Esophagus squamous epithelium (tissue), 5 donors: ENCODE results near the gene ABHD2. TPM values are rescaled to one million over a fixed set of nuclear protein-coding genes. Genes with fewer than 3 reads are reported as not detected.
A peak's percentile ranks its signal among the peaks of the same experiment; 100 is the strongest.

Experiments
- DNase-seq: peaks from one replicate; lab custom pipeline; 2025; lab: John Stamatoyannopoulos, UW
- H3K27ac ChIP-seq, 4 donors: fragments of 200-600 bp; sonication (generic); one replicate each; pipeline ENCODE4 v1.5.1; 2016 to 2019; ENCODE audit warnings: mild to moderate bottlenecking in 1 of 4
- H3K27me3 ChIP-seq, 4 donors: fragments of 200-600 bp; sonication (generic); 1 replicate in 3 of 4; 2 replicates in 1 of 4; pipeline versions ENCODE4 v1.5.1 to v1.6.0; 2017 to 2021; ENCODE audit warnings: antibody characterized with exemption in 1 of 4
- H3K36me3 ChIP-seq, 3 donors: fragments of 200-600 bp; sonication (generic); one replicate each; pipeline ENCODE4 v1.5.1; 2016 to 2019
- H3K4me1 ChIP-seq, 3 donors: fragments of 200-600 bp; sonication (generic); one replicate each; pipeline ENCODE4 v1.5.1; 2017 to 2019
- H3K4me3 ChIP-seq, 4 donors: fragments of 200-600 bp; sonication (generic); 1 replicate in 3 of 4; 2 replicates in 1 of 4; pipeline ENCODE4 v1.5.1; 2016 to 2019; ENCODE audit warnings: mild to moderate bottlenecking in 2 of 4, moderate library complexity in 1 of 4
- H3K9me3 ChIP-seq, 3 donors: fragments of 200-600 bp; sonication (generic); one replicate each; pipeline ENCODE4 v1.5.1; 2016 to 2019
- CTCF ChIP-seq, 6 experiments: fragments of 450-650 bp in 4 of 6; fragments of 200-600 bp in 2 of 6; sonication (generic) in 2 of 6; IDR thresholded peaks; one replicate each; pipeline ENCODE4 v1.5.1; 2016 to 2019; ENCODE audit warnings: antibody characterized with exemption in 6 of 6, mild to moderate bottlenecking in 4 of 6, moderate library complexity in 4 of 6
- POLR2A ChIP-seq, 4 donors: fragments of 450-650 bp; IDR thresholded peaks; one replicate each; pipeline ENCODE4 v1.6.1; 2017; ENCODE audit warnings: antibody characterized with exemption in 4 of 4, mild to moderate bottlenecking in 4 of 4, moderate library complexity in 3 of 4
- WGBS, 2 donors: methylation state at CpG; one replicate each; pipeline ENCODE4 v1.1.5; 2018; 5-methylcytosine and 5-hydroxymethylcytosine counted together
- intact Hi-C: fragments of 100-400 bp; cut with DNase I; formaldehyde crosslinking; loops from one replicate; pipeline ENCODE4 v1.15.0; 2022
- total RNA-seq, 4 donors: library from RNA; depleted of rRNA; stranded (reverse); fragments of >200 nt; gene quantifications; one replicate each; pipeline ENCODE4 v1.1.0, GENCODE V29; 2016
- donor health status: DM: yes; HTN: yes; CAD: no.

ABHD2 gene
- total RNA-seq, 4 donors from 2014 or later, result 31.0 to 49.3 (median 35.3) TPM

- H3K9me3 ChIP-seq, result no peaks in the 10 kb centered on the region
- TF ChIP-seq CTCF (IDR thresholded peaks at IDR 0.05), result no peak
- no peak for TF ChIP-seq POLR2A (IDR thresholded peaks at IDR 0.05)
- peaks cover 0 to 51% (median 0%) of the 10 kb centered on the region in 3 donors for H3K36me3 ChIP-seq
- peaks cover 0 to 30% (median 12%) of the 10 kb centered on the region in 3 donors for H3K4me1 ChIP-seq
- no peak for DNase-seq
- H3K27me3 ChIP-seq, result no peaks in the 10 kb centered on the region
- no peak overlapping the region for H3K4me3 ChIP-seq
- intact Hi-C loops, result loop anchor here (5.0 kb wide), 1 partner anchor 71 kb away; no protein-coding TSS in a partner anchor
- H3K27ac ChIP-seq, result peak overlapping the region; percentile 22 to 47 (median 38)
- 88 to 96% methylated on average over 5 to 6 of the region's 6 CpGs for WGBS, 2 donors
Measured at GRCh38 chr15:89128320-89129122, 40.3 kb downstream of the ABHD2 start.

GRCh38 chr15:89129123-89129815, 41.0 kb downstream of the ABHD2 start:
- 42 to 63% methylated on average over 3 of the region's 3 CpGs for WGBS, 2 donors
- peak overlapping the region; percentile 22 to 47 (median 38) for H3K27ac ChIP-seq
- peaks cover 0 to 44% (median 0%) of the 10 kb centered on the region in 3 donors for H3K36me3 ChIP-seq
- no peak for DNase-seq
- no peaks in the 10 kb centered on the region for H3K27me3 ChIP-seq
- TF ChIP-seq POLR2A (IDR thresholded peaks at IDR 0.05) (no peak), CTCF (IDR thresholded peaks at IDR 0.05) (peak; percentile 14 to 80 (median 72))
- peaks cover 0 to 31% (median 9%) of the 10 kb centered on the region in 3 donors for H3K4me1 ChIP-seq
- no peaks in the 10 kb centered on the region for H3K9me3 ChIP-seq
- H3K4me3 ChIP-seq, result no peak overlapping the region
- intact Hi-C loops, result loop anchor here (5.0 kb wide), 1 partner anchor 72 kb away; no protein-coding TSS in a partner anchor

- intact Hi-C loops, result loop anchor here (5.0 kb wide), 1 partner anchor 72 kb away; no protein-coding TSS in a partner anchor
- Histone ChIP-seq H3K27ac (peak overlapping the region in 3 of 4 donors; percentile 17 to 45 (median 30)), H3K4me1 (peaks cover 0 to 31% (median 9%) of the 10 kb centered on the region in 3 donors)
Measured at GRCh38 chr15:89129816-89130134, 41.5 kb downstream of the ABHD2 start.

GRCh38 chr15:89130201-89130600, 41.9 kb downstream of the ABHD2 start:
- Histone ChIP-seq H3K4me1 (peaks cover 0 to 31% (median 9%) of the 10 kb centered on the region in 3 donors), H3K9me3 (no peaks in the 10 kb centered on the region), H3K36me3 (peaks cover 0 to 40% (median 0%) of the 10 kb centered on the region in 3 donors), H3K27me3 (no peaks in the 10 kb centered on the region), H3K27ac (peak overlapping the region in 3 of 4 donors; percentile 17 to 65 (median 45)), H3K4me3 (no peak overlapping the region)
- intact Hi-C loops, result no loop called here
- DNase-seq, result no peak
- no peak for TF ChIP-seq POLR2A (IDR thresholded peaks at IDR 0.05)
- TF ChIP-seq CTCF (IDR thresholded peaks at IDR 0.05), result no peak
- 64 to 82% methylated on average over 5 of the region's 5 CpGs for WGBS, 2 donors

More at GRCh38 chr15:89129816-89130134, 41.5 kb downstream of the ABHD2 start:
- DNase-seq, result no peak
- Histone ChIP-seq H3K4me3 (no peak overlapping the region), H3K27me3 (no peaks in the 10 kb centered on the region), H3K36me3 (peaks cover 0 to 44% (median 0%) of the 10 kb centered on the region in 3 donors), H3K9me3 (no peaks in the 10 kb centered on the region)
- 57 to 80% methylated on average over 1 of the region's 1 CpG for WGBS, 2 donors
- TF ChIP-seq POLR2A (IDR thresholded peaks at IDR 0.05) (no peak), CTCF (IDR thresholded peaks at IDR 0.05) (no peak)
